IMR-90 (cell line): ENCODE data around the gene TIA1. TPM values are rescaled to one million over a fixed set of nuclear protein-coding genes. Genes with fewer than 3 reads are reported as not detected.

Experiments
- ATAC-seq: fragments of 200-7000 bp; cut with Tn5 transposase; 2 replicates; pipeline ENCODE4 v1.9.1; 2020; ENCODE audit warnings: low read depth, mild to moderate bottlenecking, moderate library complexity
- BruUV-seq: library from RNA; stranded (reverse); fragments of 400-500 nt; replicated peaks from 2 replicates; lab custom pipeline; 2021; lab: Mats Ljungman, UMichigan
- CTCF ChIA-PET: fragments of 300-600 bp; formaldehyde crosslinking; extraction: SDS; loops from one replicate; lab custom pipeline; 2021; ENCODE audit warnings: antibody characterized with exemption; lab: Yijun Ruan, JAX
- POLR2A ChIA-PET: fragments of 300-600 bp; sonication (Branson Sonifier 250); formaldehyde crosslinking; loops from one replicate; lab custom pipeline; 2022; ENCODE audit warnings: antibody characterized with exemption; ENCODE audit not compliant: unreplicated experiment; lab: Charles Lee
- DNase-seq: peaks from one replicate; pipeline ENCODE4 v3.0.0; 2013
- H2AFZ ChIP-seq: replicated peaks from 2 replicates; pipeline ENCODE3; 2013; ENCODE audit warnings: low read length, mild to moderate bottlenecking; ENCODE audit not compliant: poor library complexity
- H2AK5ac ChIP-seq: 2 replicates; pipeline ENCODE4 v1.6.1; 2013; ENCODE audit warnings: low read depth, low read length, inconsistent platforms
- H2AK9ac ChIP-seq: replicated peaks from 2 replicates; pipeline ENCODE3; 2013; ENCODE audit warnings: mild to moderate bottlenecking, low read depth, low read length, moderate library complexity; ENCODE audit not compliant: poor library complexity
- H2BK120ac ChIP-seq: 2 replicates; pipeline ENCODE4 v1.6.1; 2013; ENCODE audit warnings: low read depth, low read length, inconsistent platforms
- H2BK15ac ChIP-seq: 3 replicates; pipeline ENCODE4 v1.6.1; 2013; ENCODE audit warnings: low read depth, low read length, inconsistent platforms
- H2BK20ac ChIP-seq: 2 replicates; pipeline ENCODE4 v1.6.1; 2013; ENCODE audit warnings: low read depth, mild to moderate bottlenecking, inconsistent platforms, low read length, moderate library complexity
- H2BK5ac ChIP-seq: 2 replicates; pipeline ENCODE4 v1.6.1; 2013; ENCODE audit warnings: mild to moderate bottlenecking, low read depth, low read length, inconsistent platforms; ENCODE audit not compliant: poor library complexity, severe bottlenecking
- H3K14ac ChIP-seq: replicated peaks from 2 replicates; pipeline ENCODE4 v1.6.1; 2013; ENCODE audit warnings: low read depth, low read length, inconsistent platforms
- H3K18ac ChIP-seq: 2 replicates; pipeline ENCODE4 v1.6.1; 2013; ENCODE audit warnings: low read depth, low read length, control low read depth
- H3K23ac ChIP-seq: 2 replicates; pipeline ENCODE4 v1.6.1; 2013; ENCODE audit warnings: low read depth, low read length, inconsistent platforms
- H3K27ac ChIP-seq: 2 replicates; pipeline ENCODE4 v1.5.1; 2013; ENCODE audit warnings: mild to moderate bottlenecking, control low read depth, low read length; ENCODE audit not compliant: insufficient read depth
- H3K27me3 ChIP-seq: 2 replicates; pipeline ENCODE4 v1.6.1; 2013; ENCODE audit warnings: low read length; ENCODE audit not compliant: control insufficient read depth, insufficient read depth
- H3K36me3 ChIP-seq: 2 replicates; pipeline ENCODE4 v1.6.1; 2013; ENCODE audit warnings: low read length, mixed read lengths; ENCODE audit not compliant: control insufficient read depth, insufficient read depth
- H3K4ac ChIP-seq: 2 replicates; pipeline ENCODE4 v1.6.1; 2013; ENCODE audit warnings: low read depth, low read length, inconsistent platforms
- H3K4me1 ChIP-seq: 2 replicates; pipeline ENCODE4 v1.6.1; 2013; ENCODE audit warnings: low read length, mixed read lengths; ENCODE audit not compliant: control insufficient read depth, insufficient read depth
- H3K4me2 ChIP-seq: 2 replicates; pipeline ENCODE4 v1.6.1; 2013; ENCODE audit warnings: low read depth, mild to moderate bottlenecking, control low read depth, low read length, moderate library complexity
- H3K4me3 ChIP-seq: 2 replicates; pipeline ENCODE4 v1.5.1; 2013; ENCODE audit warnings: low read depth, mild to moderate bottlenecking, control low read depth, low read length, moderate library complexity; ENCODE audit not compliant: insufficient read depth
- H3K56ac ChIP-seq: 2 replicates; pipeline ENCODE4 v1.6.1; 2013; ENCODE audit warnings: low read length, inconsistent platforms; ENCODE audit not compliant: insufficient read depth; ENCODE audit errors: extremely low read depth
- H3K79me1 ChIP-seq, 2 experiments: 2 replicates each; pipeline ENCODE4 v1.6.1; 2013; ENCODE audit warnings: low read length in 2 of 2, inconsistent platforms in 1 of 2, low read depth in 1 of 2
- H3K9ac ChIP-seq: 2 replicates; pipeline ENCODE4 v1.6.1; 2013; ENCODE audit warnings: low read depth, low read length, control low read depth
- H3K9me1 ChIP-seq: 2 replicates; pipeline ENCODE4 v1.6.1; 2013; ENCODE audit warnings: low read length, inconsistent platforms; ENCODE audit not compliant: insufficient read depth
- H3K9me3 ChIP-seq: 2 replicates; pipeline ENCODE4 v1.6.1; 2013; ENCODE audit warnings: low read length; ENCODE audit not compliant: control insufficient read depth, insufficient read depth
- H4K20me1 ChIP-seq: 2 replicates; pipeline ENCODE4 v1.6.1; 2013; ENCODE audit warnings: low read length, inconsistent platforms; ENCODE audit not compliant: insufficient read depth
- H4K5ac ChIP-seq: 2 replicates; pipeline ENCODE4 v1.6.1; 2013; ENCODE audit warnings: mild to moderate bottlenecking, low read depth, low read length, control low read depth
- H4K8ac ChIP-seq, 2 experiments: 2 replicates each; pipeline ENCODE4 v1.6.1; 2013; ENCODE audit warnings: low read depth in 2 of 2, low read length in 2 of 2, control low read depth in 1 of 2, inconsistent platforms in 1 of 2
- H4K91ac ChIP-seq: 2 replicates; pipeline ENCODE4 v1.6.1; 2013; ENCODE audit warnings: low read depth, low read length, inconsistent platforms; ENCODE audit not compliant: insufficient read depth
- SMC3 ChIP-seq: fragments of 150-350 bp; IDR thresholded peaks from 2 replicates; pipeline ENCODE4 v1.6.1; 2016; ENCODE audit warnings: low read depth, mild to moderate bottlenecking, antibody characterized with exemption, low read length, moderate library complexity
- whole genome bisulfite sequencing, 2 experiments: methylation state at CpG; one replicate each; pipeline versions ENCODE4 v1.1.5 to v1.1.7; 2013; ENCODE audit warnings: missing lambda C conversion rate in 2 of 2; ENCODE audit not compliant: insufficient read length in 1 of 2; ENCODE audit errors: extremely low coverage in 2 of 2; 5-methylcytosine and 5-hydroxymethylcytosine counted together
- dilution Hi-C: fragments of 300-500 bp; cut with HindIII; formaldehyde crosslinking; loops from one replicate; pipeline ENCODE4 v1.14.3; 2018; ENCODE audit warnings: low sequenced_read_pairs; ENCODE audit not compliant: unreplicated experiment
- in situ Hi-C: fragments of 300-500 bp; cut with MboI; formaldehyde crosslinking; loops from 3 replicates; pipeline ENCODE4 v1.14.3; 2019; ENCODE audit warnings: low sequenced_read_pairs, inconsistent platforms, mixed read lengths
- intact Hi-C: fragments of 100-400 bp; cut with micrococcal nuclease; formaldehyde crosslinking; loops from 2 replicates; pipeline ENCODE4 v1.10.0; 2022
- microRNA-seq, 2 experiments: library from miRNA; stranded (forward) in 1 of 2; unstranded in 1 of 2; fragments of 10-50 nt in 1 of 2; fragments of <30 nt in 1 of 2; gene quantifications in 1 of 2; microRNA quantifications in 1 of 2; one replicate each; pipeline versions ENCODE3 to v1.1.0; 2013 to 2020; ENCODE audit not compliant: insufficient read depth in 1 of 2, insufficient read length in 1 of 2, unreplicated experiment in 1 of 2
- polyA plus RNA-seq, 3 experiments: library from polyadenylated mRNA; depleted of rRNA; stranded (reverse); fragments of >200 nt; gene quantifications; 2 replicates each; pipeline ENCODE4 v1.2.3, GENCODE V29; 2012; ENCODE audit warnings: low replicate concordance in 1 of 3
- small RNA-seq, 5 experiments: library from RNA; depleted of rRNA; stranded (forward); fragments of <200 nt; gene quantifications; one replicate each; pipeline ENCODE3, GENCODE V24; 2012
- total RNA-seq: library from RNA; depleted of rRNA; stranded (reverse); fragments of >200 nt; gene quantifications from 2 replicates; pipeline ENCODE4 v1.2.3, GENCODE V29; 2012; rRNA removed

The TIA1 gene
- total and polyA plus RNA-seq, 2 of the 4 experiments (the other 2 are of a cell fraction), result 72.7 to 103 TPM

GRCh38 chr2:70160545-70160944, 87.9 kb downstream of the TIA1 start:
- H2BK120ac ChIP-seq, result no peak overlapping the region
- no peaks in the 10 kb centered on the region for H3K27me3 ChIP-seq
- H4K5ac ChIP-seq, result no peak overlapping the region
- no peaks in the 10 kb centered on the region for H3K4me1 ChIP-seq
- no peak overlapping the region for H3K18ac ChIP-seq
- no peak overlapping the region for H3K4ac ChIP-seq
- no peak overlapping the region for H3K14ac ChIP-seq
- H3K9ac ChIP-seq, result no peak overlapping the region
- no peaks in the 10 kb centered on the region for H4K20me1 ChIP-seq
- in situ Hi-C loops, result no loop called here
- no peaks in the 10 kb centered on the region for H3K9me1 ChIP-seq
- H3K79me1 ChIP-seq, result no peaks in the 10 kb centered on the region
- no TSS peak for BruUV-seq
- no peak for ATAC-seq
- dilution Hi-C loops, result no loop called here
- H3K36me3 ChIP-seq, result peaks cover 15% of the 10 kb centered on the region
- no peak for DNase-seq
- WGBS, 2 experiments, result no CpG with 5 or more reads among the region's 6 CpGs
- H3K27ac ChIP-seq, result no peak overlapping the region
- H3K56ac ChIP-seq, result no peak overlapping the region
- H2AK5ac ChIP-seq, result no peak overlapping the region
- no peak overlapping the region for H3K23ac ChIP-seq
- no peak overlapping the region for H2BK20ac ChIP-seq
- H2BK5ac ChIP-seq, result no peak overlapping the region
- intact Hi-C loops, result no loop called here
- ChIA-PET POLR2A (interaction anchor here (0.7 kb wide), 1 partner anchor 30 kb away, joined by 3 read pairs; the partner anchor contains the start of gene C2orf42), CTCF (no interaction called here)
- no peak overlapping the region for H2AK9ac ChIP-seq
- no peak overlapping the region for H3K4me3 ChIP-seq
- no peak overlapping the region for H4K91ac ChIP-seq
- no peak overlapping the region for H3K4me2 ChIP-seq
- no peak overlapping the region for H2AFZ ChIP-seq
- H3K9me3 ChIP-seq, result no peaks in the 10 kb centered on the region
- no peak overlapping the region for H2BK15ac ChIP-seq
- no peak for TF ChIP-seq SMC3
- no peak overlapping the region for H4K8ac ChIP-seq

Small RNA genes lying within 50 kb of the gene (microRNA-seq; reads per million reads assigned to microRNA genes)
- not detected for gene AC016700.2 (ENCODE audit: insufficient read depth, insufficient read length)
- gene MIR1285-2 (ENCODE audit: insufficient read depth in 1 of 2, insufficient read length in 1 of 2, unreplicated experiment in 1 of 2), result 0 reads per million in 2 experiments

Small RNA genes lying within 50 kb of the gene (small RNA-seq; reads per million reads assigned to genes)
- 0 reads per million in 5 experiments for gene AC016700.2
- gene MIR1285-2, result 0 reads per million in 5 experiments

Other genes starting within 250 kb of the TIA1 start
- gene PCBP1, start 161.2 kb downstream of the TIA1 start, total RNA-seq, result 33.6 and 33.7 TPM in 2 replicates
- gene PCBP1, start 161.2 kb downstream of the TIA1 start, polyA plus RNA-seq (2012; rRNA removed), result 166 and 171 TPM in 2 replicates
- gene C2orf42, start 57.6 kb downstream of the TIA1 start, total RNA-seq, result 24.4 and 31.5 TPM in 2 replicates
- gene C2orf42, start 57.6 kb downstream of the TIA1 start, polyA plus RNA-seq (2012; rRNA removed), result 7.3 and 7.5 TPM in 2 replicates
- gene PCYOX1, start 9.5 kb upstream of the TIA1 start, total RNA-seq, result 34.4 and 41.4 TPM in 2 replicates
- gene PCYOX1, start 9.5 kb upstream of the TIA1 start, polyA plus RNA-seq (2012; rRNA removed), result 20.8 and 25.3 TPM in 2 replicates
- gene SNRPG, start 45.1 kb upstream of the TIA1 start, total RNA-seq, result 63.3 and 291 TPM in 2 replicates
- gene SNRPG, start 45.1 kb upstream of the TIA1 start, polyA plus RNA-seq (2012; rRNA removed), result 141 and 167 TPM in 2 replicates
- gene FAM136A, start 53.4 kb upstream of the TIA1 start, total RNA-seq, result 19.9 and 35.0 TPM in 2 replicates
- 26.8 and 28.1 TPM in 2 replicates for gene FAM136A, start 53.4 kb upstream of the TIA1 start, polyA plus RNA-seq (2012; rRNA removed)